ENCODE measurements around the gene CNTRL. TPM values are rescaled to one million over a fixed set of nuclear protein-coding genes. Genes with fewer than 3 reads are reported as not detected.

CNTRL gene
- polyA plus RNA-seq, 1 experiment: 8.3 TPM

GRCh38 chr9:121057821-121058220 lies 16.9 kb upstream of the CNTRL start:
- TF ChIP-seq CTCF (IDR thresholded peaks at IDR 0.05; ENCODE audit: low read depth, low read length): no peak
- CTCF ChIA-PET: interaction anchor here (0.7 to 5.4 kb wide), 5 partner anchors 8 to 301 kb away, joined by 3 to 155 read pairs (median 3); partner anchors contain the start of gene C5
- POLR2A ChIA-PET: no interaction called here
- no peak for DNase-seq (ENCODE audit: low read depth, low spot score)
- H3K27me3 ChIP-seq (ENCODE audit: control insufficient read depth, insufficient read depth, low read length): no peaks in the 10 kb centered on the region
- no peak overlapping the region for H3K27ac ChIP-seq (ENCODE audit: low read depth, low read length)
- H3K4me3 ChIP-seq (ENCODE audit: low read depth, low read length): no peak overlapping the region
- no peaks in the 10 kb centered on the region for H3K9me3 ChIP-seq (ENCODE audit: control insufficient read depth, insufficient read depth, low read length)

GRCh38 chr9:121059513-121059912 lies 15.2 kb upstream of the CNTRL start:
- TF ChIP-seq CTCF (IDR thresholded peaks at IDR 0.05; ENCODE audit: low read depth, low read length): no peak
- ChIA-PET CTCF (interaction anchor here (0.6 to 5.4 kb wide), 52 partner anchors 9 to 442 kb away, joined by 3 to 155 read pairs (median 4); partner anchors contain the start of genes C5 and TRAF1), POLR2A (interaction anchor here (0.7 kb wide), 1 partner anchor 73 kb away, joined by 3 read pairs; no protein-coding TSS in a partner anchor)
- H3K9me3 ChIP-seq (ENCODE audit: control insufficient read depth, insufficient read depth, low read length): no peaks in the 10 kb centered on the region
- H3K27me3 ChIP-seq (ENCODE audit: control insufficient read depth, insufficient read depth, low read length): no peaks in the 10 kb centered on the region
- no peak for DNase-seq (ENCODE audit: low read depth, low spot score)
- no peak overlapping the region for H3K4me3 ChIP-seq (ENCODE audit: low read depth, low read length)
- no peak overlapping the region for H3K27ac ChIP-seq (ENCODE audit: low read depth, low read length)

- peak; percentile 80 for DNase-seq (ENCODE audit: low read depth, low spot score)
- CTCF ChIA-PET: interaction anchor here (0.6 to 5.4 kb wide), 57 partner anchors 9 to 442 kb away, joined by 3 to 155 read pairs (median 4); partner anchors contain the start of genes C5 and TRAF1
- peak; percentile 81 for TF ChIP-seq CTCF (IDR thresholded peaks at IDR 0.05; ENCODE audit: low read depth, low read length)
These were observed 14.6 kb upstream of the CNTRL start for GRCh38 chr9:121059998-121060636.

GRCh38 chr9:121066850-121067249 lies 7.9 kb upstream of the CNTRL start:
- Histone ChIP-seq H3K27me3 (ENCODE audit: control insufficient read depth, insufficient read depth, low read length) (no peaks in the 10 kb centered on the region), H3K9me3 (ENCODE audit: control insufficient read depth, insufficient read depth, low read length) (no peaks in the 10 kb centered on the region), H3K27ac (ENCODE audit: low read depth, low read length) (no peak overlapping the region), H3K4me3 (ENCODE audit: low read depth, low read length) (no peak overlapping the region)
- no peak for DNase-seq (ENCODE audit: low read depth, low spot score)
- no peak for TF ChIP-seq CTCF (IDR thresholded peaks at IDR 0.05; ENCODE audit: low read depth, low read length)
- POLR2A ChIA-PET: no interaction called here
- CTCF ChIA-PET: interaction anchor here (0.6 kb wide), 1 partner anchor 300 kb away, joined by 3 read pairs; no protein-coding TSS in a partner anchor

More at GRCh38 chr9:121059998-121060636, 14.6 kb upstream of the CNTRL start:
- H3K27me3 ChIP-seq (ENCODE audit: control insufficient read depth, insufficient read depth, low read length): no peaks in the 10 kb centered on the region
- POLR2A ChIA-PET: interaction anchor here (0.7 kb wide), 1 partner anchor 74 kb away, joined by 3 read pairs; no protein-coding TSS in a partner anchor
- no peak overlapping the region for H3K4me3 ChIP-seq (ENCODE audit: low read depth, low read length)
- H3K27ac ChIP-seq (ENCODE audit: low read depth, low read length): no peak overlapping the region
- H3K9me3 ChIP-seq (ENCODE audit: control insufficient read depth, insufficient read depth, low read length): no peaks in the 10 kb centered on the region

- Histone ChIP-seq H3K27me3 (ENCODE audit: control insufficient read depth, insufficient read depth, low read length) (no peaks in the 10 kb centered on the region), H3K4me3 (ENCODE audit: low read depth, low read length) (no peak overlapping the region), H3K9me3 (ENCODE audit: control insufficient read depth, insufficient read depth, low read length) (no peaks in the 10 kb centered on the region), H3K27ac (ENCODE audit: low read depth, low read length) (no peak overlapping the region)
- TF ChIP-seq CTCF (IDR thresholded peaks at IDR 0.05; ENCODE audit: low read depth, low read length): no peak
- ChIA-PET CTCF (interaction anchor here (0.6 to 2.2 kb wide), 3 partner anchors 8 to 83 kb away, joined by 3 to 11 read pairs (median 4); no protein-coding TSS in a partner anchor), POLR2A (no interaction called here)
- DNase-seq (ENCODE audit: low read depth, low spot score): no peak
These were observed 7.1 kb upstream of the CNTRL start for GRCh38 chr9:121067640-121068039.
